ENCODE results near the gene AGBL2.
"Not testable (repeated sequence)": the region's sequence is repeated elsewhere in the genome, so short reads cannot be mapped to it uniquely, and the experiment has no call there.

AGBL2 gene

DNA sequence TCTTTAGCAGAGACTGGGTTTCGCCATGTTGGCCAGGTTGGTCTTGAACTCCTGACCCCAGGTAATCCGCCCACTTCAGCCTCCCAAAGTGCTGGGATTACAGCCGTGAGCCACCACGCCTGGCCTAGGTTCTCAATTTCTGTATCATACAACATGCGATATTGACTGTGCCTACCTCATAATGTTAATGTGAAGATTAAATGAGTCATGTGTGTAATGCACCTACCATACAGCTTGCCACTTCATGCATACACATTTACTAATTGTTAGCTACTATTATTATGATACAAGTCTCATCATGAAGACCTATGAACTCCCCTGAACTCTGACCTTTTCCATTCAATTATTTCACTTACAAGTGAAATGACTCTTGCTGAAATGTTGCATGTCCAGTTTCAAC, 25.7 kb downstream of the AGBL2 start:
- Histone ChIP-seq H3K27me3 (ENCODE audit: control insufficient read depth, insufficient read depth, low read length) (no peaks in the 10 kb centered on the region), H3K9ac (ENCODE audit: low read length) (no peak overlapping the region), H3K4me1 (ENCODE audit: control insufficient read depth, insufficient read depth, low read length) (no peaks in the 10 kb centered on the region), H3K9me3 (ENCODE audit: control insufficient read depth, insufficient read depth, low read depth, low read length) (no peaks in the 10 kb centered on the region), H3K27ac (ENCODE audit: low read depth, low read length) (no peak overlapping the region), H3K36me3 (ENCODE audit: control insufficient read depth, insufficient read depth, low read length) (no peaks in the 10 kb centered on the region), H3K4me3 (ENCODE audit: low read depth, low read length) (no peak overlapping the region)

DNA sequence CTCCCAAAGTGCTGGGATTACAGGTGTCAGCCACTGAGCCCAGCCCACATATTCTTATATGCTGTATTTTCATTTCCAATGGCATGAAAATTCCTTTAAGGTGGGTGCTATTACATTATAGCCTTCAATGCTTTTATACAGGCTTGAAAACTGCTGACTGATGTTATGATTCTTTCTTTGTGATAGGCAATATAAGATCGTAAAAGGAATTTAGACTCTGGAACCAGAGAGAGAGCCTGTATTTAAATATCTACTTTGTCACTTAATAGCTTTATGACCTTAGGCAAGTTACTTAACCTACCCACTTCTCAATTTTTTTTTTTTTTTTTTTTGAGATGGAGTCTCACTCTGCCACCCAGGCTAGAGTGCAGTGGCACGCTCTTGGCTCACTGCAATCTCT, 26.2 kb downstream of the AGBL2 start:
- Histone ChIP-seq H3K4me3 (ENCODE audit: low read depth, low read length) (no peak overlapping the region), H3K27me3 (ENCODE audit: control insufficient read depth, insufficient read depth, low read length) (no peaks in the 10 kb centered on the region), H3K36me3 (ENCODE audit: control insufficient read depth, insufficient read depth, low read length) (no peaks in the 10 kb centered on the region), H3K9ac (ENCODE audit: low read length) (no peak overlapping the region), H3K4me1 (ENCODE audit: control insufficient read depth, insufficient read depth, low read length) (no peaks in the 10 kb centered on the region), H3K9me3 (ENCODE audit: control insufficient read depth, insufficient read depth, low read depth, low read length) (no peaks in the 10 kb centered on the region), H3K27ac (ENCODE audit: low read depth, low read length) (no peak overlapping the region)

DNA sequence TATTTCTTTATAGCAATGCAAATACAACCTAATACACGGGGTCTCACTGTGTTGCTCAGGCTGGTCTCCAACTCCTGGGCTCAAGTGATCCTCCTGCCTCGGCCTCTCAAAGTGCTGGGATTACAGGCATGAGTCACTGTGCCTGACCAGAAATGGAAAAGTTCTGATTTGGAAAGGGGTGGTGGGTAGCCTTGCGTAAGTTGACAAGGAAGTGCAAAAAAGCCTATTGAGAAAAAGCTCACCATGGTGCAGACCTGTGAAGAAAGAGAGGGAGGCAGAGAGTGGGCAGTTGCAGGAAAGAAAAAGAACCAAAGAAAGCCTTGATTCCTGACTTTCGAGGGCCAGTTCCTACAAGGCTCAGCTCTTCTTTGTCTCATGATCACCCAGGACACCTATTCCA, 27.1 kb downstream of the AGBL2 start:
- Histone ChIP-seq H3K4me1 (ENCODE audit: control insufficient read depth, insufficient read depth, low read length) (no peaks in the 10 kb centered on the region), H3K9me3 (ENCODE audit: control insufficient read depth, insufficient read depth, low read depth, low read length) (no peaks in the 10 kb centered on the region), H3K4me3 (ENCODE audit: low read depth, low read length) (no peak overlapping the region), H3K27me3 (ENCODE audit: control insufficient read depth, insufficient read depth, low read length) (no peaks in the 10 kb centered on the region), H3K9ac (ENCODE audit: low read length) (no peak overlapping the region), H3K27ac (ENCODE audit: low read depth, low read length) (no peak overlapping the region), H3K36me3 (ENCODE audit: control insufficient read depth, insufficient read depth, low read length) (no peaks in the 10 kb centered on the region)

DNA sequence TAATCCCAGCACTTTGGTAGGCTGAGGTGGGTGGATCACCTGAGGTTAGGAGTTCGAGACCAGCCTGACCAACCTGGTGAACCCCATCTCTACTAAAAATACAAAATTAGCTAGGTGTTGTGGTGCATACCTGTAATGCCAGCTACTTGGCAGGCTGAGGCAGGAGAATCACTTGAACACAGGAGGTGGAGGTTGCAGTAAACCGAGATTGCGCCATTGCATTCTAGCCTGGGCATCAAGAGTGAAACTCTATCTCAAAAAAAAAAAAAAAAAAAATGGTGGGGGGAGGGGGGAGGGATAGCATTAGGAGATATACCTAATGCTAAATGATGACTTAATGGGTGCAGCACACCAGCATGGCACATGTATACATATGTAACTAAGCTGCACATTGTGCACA, 28.5 kb downstream of the AGBL2 start:
- H3K9ac ChIP-seq (ENCODE audit: low read length); H3K36me3 ChIP-seq (ENCODE audit: control insufficient read depth, insufficient read depth, low read length); H3K4me3 ChIP-seq (ENCODE audit: low read depth, low read length); H3K27ac ChIP-seq (ENCODE audit: low read depth, low read length); H3K4me1 ChIP-seq (ENCODE audit: control insufficient read depth, insufficient read depth, low read length); H3K9me3 ChIP-seq (ENCODE audit: control insufficient read depth, insufficient read depth, low read depth, low read length); H3K27me3 ChIP-seq (ENCODE audit: control insufficient read depth, insufficient read depth, low read length): not testable (repeated sequence)

DNA sequence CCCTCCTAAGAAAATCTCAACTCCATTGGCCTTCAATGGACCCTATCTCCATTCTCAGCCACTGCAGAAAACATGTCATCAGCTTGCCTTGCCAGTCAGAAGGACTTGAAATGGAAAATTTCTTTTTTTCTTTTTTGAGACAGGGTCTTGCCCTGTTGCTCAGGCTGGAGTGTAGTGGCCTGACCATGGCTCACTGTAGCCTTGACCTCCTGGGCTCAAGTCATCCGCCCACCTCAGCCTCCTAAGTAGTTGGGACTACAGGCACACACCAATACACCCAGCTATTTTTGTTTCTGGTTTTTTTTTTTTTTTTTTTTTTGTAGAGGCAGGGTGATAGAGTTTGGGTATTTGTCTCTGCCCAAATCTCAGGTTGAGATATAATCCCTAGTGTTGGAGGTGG, 29.0 kb downstream of the AGBL2 start:
- H3K27ac ChIP-seq (ENCODE audit: low read depth, low read length) = no peak overlapping the region
- no peaks in the 10 kb centered on the region for H3K4me1 ChIP-seq (ENCODE audit: control insufficient read depth, insufficient read depth, low read length)
- H3K27me3 ChIP-seq (ENCODE audit: control insufficient read depth, insufficient read depth, low read length) = no peaks in the 10 kb centered on the region
- H3K36me3 ChIP-seq (ENCODE audit: control insufficient read depth, insufficient read depth, low read length) = no peaks in the 10 kb centered on the region
- H3K4me3 ChIP-seq (ENCODE audit: low read depth, low read length) = no peak overlapping the region
- no peaks in the 10 kb centered on the region for H3K9me3 ChIP-seq (ENCODE audit: control insufficient read depth, insufficient read depth, low read depth, low read length)
- H3K9ac ChIP-seq (ENCODE audit: low read length) = no peak overlapping the region

DNA sequence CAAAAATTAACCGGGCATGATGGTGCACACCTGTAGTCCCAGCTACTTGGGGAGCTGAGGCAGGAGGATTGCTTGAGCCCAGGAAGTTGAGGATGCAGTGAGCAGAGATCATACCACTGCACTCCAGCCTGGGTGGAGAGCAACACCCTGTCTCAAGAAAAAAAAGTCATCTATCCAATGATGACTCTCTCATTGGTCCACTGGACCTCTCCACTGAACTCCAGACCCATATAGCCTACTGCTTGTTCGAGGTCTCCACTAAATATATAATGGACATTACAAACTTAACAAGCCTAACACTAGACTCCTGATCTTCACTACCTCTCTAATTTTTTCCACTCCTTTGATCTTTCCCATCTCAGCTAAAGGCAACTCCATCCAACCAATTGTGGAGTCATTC, 39.3 kb downstream of the AGBL2 start:
- Histone ChIP-seq H3K27ac (ENCODE audit: low read depth, low read length) (no peak overlapping the region), H3K9ac (ENCODE audit: low read length) (no peak overlapping the region), H3K9me3 (ENCODE audit: control insufficient read depth, insufficient read depth, low read depth, low read length) (no peaks in the 10 kb centered on the region), H3K4me1 (ENCODE audit: control insufficient read depth, insufficient read depth, low read length) (no peaks in the 10 kb centered on the region; the same call in 1 of the 2 replicates), H3K4me3 (ENCODE audit: low read depth, low read length) (no peak overlapping the region), H3K36me3 (ENCODE audit: control insufficient read depth, insufficient read depth, low read length) (no peaks in the 10 kb centered on the region), H3K27me3 (ENCODE audit: control insufficient read depth, insufficient read depth, low read length) (no peaks in the 10 kb centered on the region)

DNA sequence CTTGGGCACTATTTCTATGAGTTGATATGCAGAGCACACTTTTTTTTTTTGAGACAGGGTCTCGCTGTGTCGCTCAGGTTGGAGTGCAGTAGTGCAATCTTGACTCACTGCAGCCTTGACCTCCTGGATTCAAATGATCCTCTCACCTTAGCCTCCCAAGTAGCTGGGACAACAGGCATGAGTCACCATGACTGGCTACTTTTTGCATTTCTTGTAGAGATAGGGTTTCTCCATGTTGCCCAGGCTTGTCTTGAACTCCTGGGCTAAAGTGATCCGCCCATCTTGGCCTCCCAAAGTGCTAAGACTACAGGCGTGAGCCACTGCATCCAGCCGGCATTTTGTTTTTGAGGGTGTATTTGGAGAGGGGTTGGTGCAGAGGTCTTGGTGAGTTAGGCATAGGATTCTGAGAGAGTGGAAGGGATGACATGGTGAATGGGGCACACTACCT, 42.9 kb downstream of the AGBL2 start:
- no peaks in the 10 kb centered on the region for H3K36me3 ChIP-seq (ENCODE audit: control insufficient read depth, insufficient read depth, low read length)
- H3K9me3 ChIP-seq (ENCODE audit: control insufficient read depth, insufficient read depth, low read depth, low read length) = no peaks in the 10 kb centered on the region
- no peak overlapping the region for H3K27ac ChIP-seq (ENCODE audit: low read depth, low read length)
- no peaks in the 10 kb centered on the region for H3K27me3 ChIP-seq (ENCODE audit: control insufficient read depth, insufficient read depth, low read length)
- no peak overlapping the region for H3K9ac ChIP-seq (ENCODE audit: low read length)
- no peaks in the 10 kb centered on the region; the same call in 1 of the 2 replicates for H3K4me1 ChIP-seq (ENCODE audit: control insufficient read depth, insufficient read depth, low read length)
- H3K4me3 ChIP-seq (ENCODE audit: low read depth, low read length) = no peak overlapping the region

DNA sequence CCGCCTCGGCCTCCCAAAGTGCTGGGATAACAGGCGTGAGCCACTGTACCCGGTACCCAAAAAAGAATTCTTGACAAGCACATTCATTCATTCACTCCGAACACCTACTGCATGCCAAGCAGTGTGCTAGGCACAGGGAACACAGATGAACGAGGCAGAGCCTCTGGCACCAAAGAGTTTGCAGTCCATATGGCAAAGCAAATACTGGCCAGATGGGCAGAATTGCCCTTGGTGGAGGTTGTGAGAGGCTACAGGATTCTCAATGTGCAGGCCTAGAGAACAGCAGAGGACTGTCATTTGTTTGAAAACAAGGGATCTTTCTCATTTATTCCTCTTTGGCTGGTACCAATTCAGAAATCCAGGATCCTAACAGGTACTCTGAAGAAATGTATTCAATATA, 45.3 kb downstream of the AGBL2 start:
- no peaks in the 10 kb centered on the region for H3K36me3 ChIP-seq (ENCODE audit: control insufficient read depth, insufficient read depth, low read length)
- no peak overlapping the region for H3K9ac ChIP-seq (ENCODE audit: low read length)
- no peaks in the 10 kb centered on the region; the same call in 1 of the 2 replicates for H3K4me1 ChIP-seq (ENCODE audit: control insufficient read depth, insufficient read depth, low read length)
- no peaks in the 10 kb centered on the region for H3K9me3 ChIP-seq (ENCODE audit: control insufficient read depth, insufficient read depth, low read depth, low read length)
- H3K27me3 ChIP-seq (ENCODE audit: control insufficient read depth, insufficient read depth, low read length) = no peaks in the 10 kb centered on the region
- H3K4me3 ChIP-seq (ENCODE audit: low read depth, low read length) = no peak overlapping the region
- H3K27ac ChIP-seq (ENCODE audit: low read depth, low read length) = no peak overlapping the region

DNA sequence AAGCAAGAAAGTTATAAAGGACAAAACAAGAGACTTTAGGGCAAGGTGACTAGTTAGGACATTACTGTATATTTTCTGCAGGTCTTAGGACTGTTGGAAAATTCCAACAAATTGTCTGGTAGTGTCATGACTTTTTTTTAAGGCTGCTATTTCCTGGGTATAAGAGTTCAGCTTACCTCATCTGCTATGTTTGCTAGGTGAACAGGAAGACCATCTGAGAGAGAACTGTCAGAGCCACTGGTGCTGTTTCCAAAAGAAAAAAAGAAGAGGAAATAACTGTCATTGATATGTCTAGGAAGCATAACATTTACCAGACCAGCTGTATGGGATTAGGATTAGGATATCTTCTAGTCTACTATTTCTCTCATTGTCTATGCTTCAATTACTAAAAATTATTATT, 46.5 kb downstream of the AGBL2 start:
- Histone ChIP-seq H3K27ac (ENCODE audit: low read depth, low read length) (no peak overlapping the region), H3K4me3 (ENCODE audit: low read depth, low read length) (no peak overlapping the region), H3K4me1 (ENCODE audit: control insufficient read depth, insufficient read depth, low read length) (no peaks in the 10 kb centered on the region; the same call in 1 of the 2 replicates), H3K36me3 (ENCODE audit: control insufficient read depth, insufficient read depth, low read length) (no peaks in the 10 kb centered on the region), H3K9ac (ENCODE audit: low read length) (no peak overlapping the region), H3K9me3 (ENCODE audit: control insufficient read depth, insufficient read depth, low read depth, low read length) (no peaks in the 10 kb centered on the region), H3K27me3 (ENCODE audit: control insufficient read depth, insufficient read depth, low read length) (no peaks in the 10 kb centered on the region)

DNA sequence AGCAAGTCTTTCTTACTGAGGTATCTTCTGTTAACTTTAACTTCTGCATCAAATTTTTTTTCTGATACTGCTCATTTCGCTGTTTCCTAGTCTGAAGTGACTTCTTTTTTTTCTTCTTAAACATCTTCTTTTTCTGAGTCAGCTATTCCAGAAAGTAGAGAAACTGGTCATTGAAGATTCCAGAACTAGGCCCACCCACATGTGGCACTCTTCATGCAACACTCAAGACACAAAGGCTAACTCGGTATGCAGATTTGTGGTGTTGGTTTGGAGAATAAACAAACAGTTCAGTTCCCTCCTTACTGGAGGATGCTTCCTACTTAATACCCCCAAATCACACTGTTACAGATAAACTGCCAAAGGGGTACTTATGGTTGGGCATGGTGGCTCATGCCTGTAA, 47.6 kb downstream of the AGBL2 start:
- H3K4me1 ChIP-seq (ENCODE audit: control insufficient read depth, insufficient read depth, low read length) = no peaks in the 10 kb centered on the region; the same call in 1 of the 2 replicates
- H3K9ac ChIP-seq (ENCODE audit: low read length) = no peak overlapping the region
- H3K27me3 ChIP-seq (ENCODE audit: control insufficient read depth, insufficient read depth, low read length) = no peaks in the 10 kb centered on the region
- H3K9me3 ChIP-seq (ENCODE audit: control insufficient read depth, insufficient read depth, low read depth, low read length) = no peaks in the 10 kb centered on the region
- no peak overlapping the region for H3K27ac ChIP-seq (ENCODE audit: low read depth, low read length)
- H3K36me3 ChIP-seq (ENCODE audit: control insufficient read depth, insufficient read depth, low read length) = no peaks in the 10 kb centered on the region
- H3K4me3 ChIP-seq (ENCODE audit: low read depth, low read length) = no peak overlapping the region

DNA sequence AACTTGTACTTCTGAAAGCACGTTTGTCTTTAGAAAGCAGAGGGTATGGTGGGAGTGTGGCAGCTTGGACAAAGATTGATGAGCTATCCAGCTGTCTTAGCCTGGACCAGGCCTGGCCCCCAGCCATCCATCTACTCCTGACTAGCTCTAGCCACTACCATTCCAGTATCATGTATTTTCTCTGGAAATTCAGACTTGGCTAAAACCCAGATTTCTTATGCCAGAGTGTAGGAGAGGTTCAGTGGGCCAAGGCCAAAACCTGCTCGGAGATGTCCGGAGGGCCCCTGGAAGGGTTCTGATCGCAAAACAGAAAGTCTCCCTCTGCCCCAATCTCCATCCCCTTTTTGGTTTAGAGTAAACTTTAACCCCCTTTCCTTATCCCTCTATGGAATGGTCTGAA, 48.0 kb downstream of the AGBL2 start:
- no peak overlapping the region for H3K27ac ChIP-seq (ENCODE audit: low read depth, low read length)
- no peaks in the 10 kb centered on the region for H3K27me3 ChIP-seq (ENCODE audit: control insufficient read depth, insufficient read depth, low read length)
- H3K9me3 ChIP-seq (ENCODE audit: control insufficient read depth, insufficient read depth, low read depth, low read length) = no peaks in the 10 kb centered on the region
- H3K4me3 ChIP-seq (ENCODE audit: low read depth, low read length) = no peak overlapping the region
- H3K36me3 ChIP-seq (ENCODE audit: control insufficient read depth, insufficient read depth, low read length) = no peaks in the 10 kb centered on the region
- no peak overlapping the region for H3K9ac ChIP-seq (ENCODE audit: low read length)
- no peaks in the 10 kb centered on the region; the same call in 1 of the 2 replicates for H3K4me1 ChIP-seq (ENCODE audit: control insufficient read depth, insufficient read depth, low read length)

DNA sequence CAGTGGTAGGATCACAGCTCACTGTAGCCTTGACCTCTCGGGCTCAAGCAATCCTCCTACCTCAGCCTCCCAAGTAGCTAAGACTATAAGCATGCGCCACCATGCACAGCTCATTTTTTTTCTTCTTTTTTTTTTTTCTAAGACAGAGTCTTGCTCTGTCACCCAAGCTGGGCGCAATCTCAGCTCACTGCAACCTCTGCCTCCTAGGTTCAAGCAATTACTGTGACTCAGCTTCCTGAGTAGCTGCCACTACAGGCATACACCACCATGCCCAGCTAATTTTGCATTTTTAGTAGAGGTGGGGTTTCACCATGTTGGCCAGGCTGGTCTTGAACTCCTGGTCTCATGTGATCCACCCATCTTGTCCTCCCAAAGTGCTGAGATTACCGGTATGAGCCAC, 50.2 kb downstream of the AGBL2 start:
- H3K9ac ChIP-seq (ENCODE audit: low read length); H3K4me3 ChIP-seq (ENCODE audit: low read depth, low read length); H3K36me3 ChIP-seq (ENCODE audit: control insufficient read depth, insufficient read depth, low read length); H3K27me3 ChIP-seq (ENCODE audit: control insufficient read depth, insufficient read depth, low read length); H3K4me1 ChIP-seq (ENCODE audit: control insufficient read depth, insufficient read depth, low read length); H3K9me3 ChIP-seq (ENCODE audit: control insufficient read depth, insufficient read depth, low read depth, low read length); H3K27ac ChIP-seq (ENCODE audit: low read depth, low read length): not testable (repeated sequence)

Measured in HUES6 (cell line).